HL-60 (cell line): Measurements from ENCODE around the gene DNAJC5G.

Source experiments
- CTCF ChIP-seq: IDR thresholded peaks from one replicate; pipeline ENCODE4 v1.5.1; 2011; ENCODE audit warnings: low read length, control low read depth, inconsistent platforms; ENCODE audit not compliant: insufficient read depth
- GABPA ChIP-seq: IDR thresholded peaks from 2 replicates; pipeline ENCODE4 v1.6.1; 2012; ENCODE audit warnings: low read depth
- POLR2AphosphoS5 ChIP-seq: IDR thresholded peaks from 2 replicates; pipeline ENCODE4 v1.6.1; 2012; ENCODE audit warnings: low read depth
- REST ChIP-seq: IDR thresholded peaks from 2 replicates; pipeline ENCODE4 v1.6.1; 2012; ENCODE audit warnings: low read depth; ENCODE audit not compliant: insufficient replicate concordance
- SPI1 ChIP-seq: IDR thresholded peaks from 2 replicates; pipeline ENCODE4 v1.6.1; 2012; ENCODE audit warnings: low read depth, mild to moderate bottlenecking, borderline replicate concordance

GRCh38 chr2:27281855-27282559 is 6.8 kb downstream of the DNAJC5G start, which contains the start of gene TRIM54:
- TF ChIP-seq CTCF (no peak), REST (no peak), POLR2AphosphoS5 (no peak), GABPA (no peak), SPI1 (no peak)
